Activated CD8-positive, alpha-beta T cell treated with anti-CD3 and anti-CD28 coated beads, Interleukin-2, amount 10 ng/mL, durations not matched to agents 7 days and 5 days (primary cell): ENCODE data around the gene PLVAP. TPM values are rescaled to one million over a fixed set of nuclear protein-coding genes. Genes with fewer than 3 reads are reported as not detected.

Experiments used
- ATAC-seq: fragments of 150-1000 bp; cut with Tn5 transposase; one replicate; pipeline ENCODE4 v1.10.0; 2021; ENCODE audit warnings: moderate library complexity
- CTCF ChIA-PET: fragments of 350-600 bp; sonication (Branson Sonifier 250); formaldehyde crosslinking; loops from one replicate; lab custom pipeline; 2021; ENCODE audit warnings: antibody characterized with exemption; lab: Charles Lee
- POLR2A ChIA-PET: fragments of 350-600 bp; sonication (Branson Sonifier 250); formaldehyde crosslinking; loops from one replicate; lab custom pipeline; 2021; ENCODE audit warnings: antibody characterized with exemption; lab: Charles Lee
- DNase-seq: peaks from one replicate; pipeline ENCODE4 v3.0.0-alpha.2; 2020
- H3K27ac Mint-ChIP-seq: one replicate; pipeline ENCODE4 v1.8.0; 2021; ENCODE audit warnings: mild to moderate bottlenecking, mixed read lengths
- H3K27me3 Mint-ChIP-seq: one replicate; pipeline ENCODE4 v1.8.0; 2021; ENCODE audit warnings: low read depth, mixed read lengths
- H3K36me3 Mint-ChIP-seq: one replicate; pipeline ENCODE4 v1.8.0; 2021; ENCODE audit warnings: low read depth, mixed read lengths
- H3K4me1 Mint-ChIP-seq: one replicate; pipeline ENCODE4 v1.8.0; 2021; ENCODE audit warnings: low read depth, mixed read lengths
- H3K4me3 Mint-ChIP-seq: one replicate; pipeline ENCODE4 v1.8.0; 2021; ENCODE audit warnings: mild to moderate bottlenecking, mixed read lengths
- H3K9me3 Mint-ChIP-seq: one replicate; pipeline ENCODE4 v1.8.0; 2022; ENCODE audit warnings: mixed read lengths; ENCODE audit not compliant: insufficient read depth
- total RNA-seq, 2 experiments: library from RNA; stranded (reverse); gene quantifications; one replicate each; pipeline ENCODE4 v1.2.3, GENCODE V29; 2021

Gene PLVAP
- under 1 TPM in 1 of 2 experiments, not detected in 1; 0.11 TPM for total RNA-seq

DNA sequence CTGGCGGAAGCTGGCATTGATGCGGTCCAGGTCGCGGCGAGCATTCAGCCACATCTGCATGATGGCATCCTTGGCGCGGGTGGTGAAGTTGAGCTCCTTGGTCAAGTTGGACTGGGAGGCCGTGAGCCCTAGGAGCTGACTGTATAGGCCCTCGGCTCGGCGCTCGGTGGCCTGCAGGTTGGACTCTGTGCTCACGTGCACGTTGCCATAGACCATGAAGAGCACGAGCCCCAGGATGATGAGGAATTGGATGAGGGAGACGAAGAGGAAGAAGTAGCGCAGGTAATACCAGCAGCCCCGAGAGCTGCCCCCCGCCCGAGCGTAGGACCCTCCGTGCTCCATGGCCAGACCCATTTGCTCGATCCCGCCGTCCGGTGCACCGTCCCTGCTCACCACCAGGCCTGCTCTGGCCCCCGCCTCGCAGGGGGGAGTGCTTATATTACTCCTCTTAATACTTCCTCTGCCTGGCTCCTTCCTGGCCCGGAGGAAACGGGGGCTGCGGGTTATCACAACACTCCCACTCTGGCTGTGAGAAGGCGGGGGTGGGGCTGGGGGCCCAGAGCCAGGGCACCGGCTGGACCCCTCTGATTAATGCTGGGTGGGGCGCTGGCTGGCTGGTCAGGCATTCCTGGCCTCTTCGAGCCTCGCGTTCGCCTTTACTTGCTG is at the start of gene PLVAP:
PLVAP (minus strand) TSS at position 408 of the 666 bp plus-strand sequence; CDS start at position 354, 54 bp downstream.
- no peak for DNase-seq
- no peak within 1 kb of the TSS for H3K27ac Mint-ChIP-seq
- no peak for ATAC-seq
- ChIA-PET CTCF (interaction anchor here (1.2 to 2.3 kb wide), 2 partner anchors 9 to 30 kb away, joined by 4 to 10 read pairs; no protein-coding TSS in a partner anchor), POLR2A (no interaction called here)
- H3K27me3 Mint-ChIP-seq: peaks cover 11% of the 10 kb centered on the region
- peaks cover 4% of the 10 kb centered on the region for H3K36me3 Mint-ChIP-seq
- peaks cover 7% of the 10 kb centered on the region for H3K9me3 Mint-ChIP-seq
- H3K4me1 Mint-ChIP-seq: peaks cover 3% of the 10 kb centered on the region
- H3K4me3 Mint-ChIP-seq: no peak within 1 kb of the TSS

GRCh38 chr19:17424743-17425365 is 47.7 kb upstream of the PLVAP start:
- Mint-ChIP-seq H3K27me3 (no peaks in the 10 kb centered on the region), H3K9me3 (no peaks in the 10 kb centered on the region), H3K4me1 (peaks cover 19% of the 10 kb centered on the region), H3K4me3 (no peak overlapping the region), H3K36me3 (peaks cover 12% of the 10 kb centered on the region), H3K27ac (no peak overlapping the region)
- ChIA-PET CTCF (interaction anchor here (1.1 to 2.6 kb wide), 2 partner anchors 16 to 24 kb away, joined by 3 to 8 read pairs; partner anchors contain the start of gene TMEM221), POLR2A (no interaction called here)
- ATAC-seq (peak; percentile 20), DNase-seq (peak; percentile 60)

DNA sequence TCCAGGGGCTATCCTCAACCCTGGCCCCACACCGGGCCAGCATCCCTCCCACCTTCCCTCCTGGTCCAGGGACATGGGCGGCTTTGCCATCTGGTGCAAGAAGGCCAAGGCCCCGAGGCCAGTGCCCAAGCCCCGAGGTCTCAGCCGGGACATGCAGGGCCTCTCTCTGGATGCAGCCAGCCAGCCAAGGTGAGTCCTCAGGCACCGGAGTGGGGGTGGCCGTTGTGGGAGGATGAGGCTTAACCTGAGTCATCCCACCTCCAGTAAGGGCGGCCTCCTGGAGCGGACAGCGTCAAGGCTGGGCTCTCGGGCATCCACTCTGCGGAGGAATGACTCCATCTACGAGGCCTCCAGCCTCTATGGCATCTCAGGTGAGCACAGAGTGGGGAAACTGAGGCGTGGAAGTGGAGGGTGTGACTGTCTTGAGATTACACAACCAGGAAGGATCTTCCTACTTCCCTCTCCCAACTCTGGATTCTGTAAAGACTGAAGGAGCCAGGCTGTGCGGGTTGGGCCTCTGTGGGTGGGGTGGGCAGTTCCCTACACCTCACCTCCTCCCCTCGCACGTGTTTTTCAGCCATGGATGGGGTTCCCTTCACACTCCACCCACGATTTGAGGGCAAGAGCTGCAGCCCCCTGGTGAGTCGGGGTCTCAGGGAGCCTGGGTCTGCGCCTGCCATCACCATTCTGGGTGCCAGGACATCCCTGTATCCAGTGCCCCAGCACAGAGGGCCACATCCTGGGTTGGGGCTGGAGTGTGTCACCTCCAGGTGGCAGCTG is 46.5 kb upstream of the PLVAP start:
- no peak for DNase-seq
- Mint-ChIP-seq H3K27ac (no peak overlapping the region), H3K4me1 (peaks cover 30% of the 10 kb centered on the region), H3K27me3 (no peaks in the 10 kb centered on the region), H3K4me3 (no peak overlapping the region), H3K9me3 (no peaks in the 10 kb centered on the region), H3K36me3 (peaks cover 15% of the 10 kb centered on the region)
- ChIA-PET POLR2A (interaction anchor here (0.6 kb wide), 1 partner anchor 349 kb away, joined by 3 read pairs; no protein-coding TSS in a partner anchor), CTCF (no interaction called here)
- ATAC-seq: no peak

GRCh38 chr19:17421942-17422341 is 44.8 kb upstream of the PLVAP start:
- H3K36me3 Mint-ChIP-seq: peaks cover 21% of the 10 kb centered on the region
- CTCF ChIA-PET: interaction anchor here (1.4 kb wide), 1 partner anchor 19 kb away, joined by 3 read pairs; no protein-coding TSS in a partner anchor
- DNase-seq (no peak), ATAC-seq (no peak)
- POLR2A ChIA-PET: interaction anchor here (0.6 kb wide), 1 partner anchor 28 kb away, joined by 3 read pairs; the partner anchor contains the start of gene CCDC194
- H3K27me3 Mint-ChIP-seq: no peaks in the 10 kb centered on the region
- no peak overlapping the region for H3K27ac Mint-ChIP-seq
- H3K4me3 Mint-ChIP-seq: no peak overlapping the region
- peaks cover 31% of the 10 kb centered on the region for H3K4me1 Mint-ChIP-seq
- H3K9me3 Mint-ChIP-seq: no peaks in the 10 kb centered on the region

- H3K4me3 Mint-ChIP-seq: peak overlapping the region; percentile 93
- DNase-seq (peak; percentile 56), ATAC-seq (peak; percentile 40)
- peak overlapping the region; percentile 87 for H3K27ac Mint-ChIP-seq
- H3K36me3 Mint-ChIP-seq: peaks cover 27% of the 10 kb centered on the region
- POLR2A ChIA-PET: interaction anchor here (3.4 kb wide), 1 partner anchor 14 kb away, joined by 36 read pairs; the partner anchor contains the start of gene BST2
- no peaks in the 10 kb centered on the region for H3K9me3 Mint-ChIP-seq
- no peaks in the 10 kb centered on the region for H3K27me3 Mint-ChIP-seq
- peaks cover 31% of the 10 kb centered on the region for H3K4me1 Mint-ChIP-seq
- CTCF ChIA-PET: no interaction called here
Observed at GRCh38 chr19:17420475-17420924, 43.4 kb upstream of the PLVAP start.

DNA sequence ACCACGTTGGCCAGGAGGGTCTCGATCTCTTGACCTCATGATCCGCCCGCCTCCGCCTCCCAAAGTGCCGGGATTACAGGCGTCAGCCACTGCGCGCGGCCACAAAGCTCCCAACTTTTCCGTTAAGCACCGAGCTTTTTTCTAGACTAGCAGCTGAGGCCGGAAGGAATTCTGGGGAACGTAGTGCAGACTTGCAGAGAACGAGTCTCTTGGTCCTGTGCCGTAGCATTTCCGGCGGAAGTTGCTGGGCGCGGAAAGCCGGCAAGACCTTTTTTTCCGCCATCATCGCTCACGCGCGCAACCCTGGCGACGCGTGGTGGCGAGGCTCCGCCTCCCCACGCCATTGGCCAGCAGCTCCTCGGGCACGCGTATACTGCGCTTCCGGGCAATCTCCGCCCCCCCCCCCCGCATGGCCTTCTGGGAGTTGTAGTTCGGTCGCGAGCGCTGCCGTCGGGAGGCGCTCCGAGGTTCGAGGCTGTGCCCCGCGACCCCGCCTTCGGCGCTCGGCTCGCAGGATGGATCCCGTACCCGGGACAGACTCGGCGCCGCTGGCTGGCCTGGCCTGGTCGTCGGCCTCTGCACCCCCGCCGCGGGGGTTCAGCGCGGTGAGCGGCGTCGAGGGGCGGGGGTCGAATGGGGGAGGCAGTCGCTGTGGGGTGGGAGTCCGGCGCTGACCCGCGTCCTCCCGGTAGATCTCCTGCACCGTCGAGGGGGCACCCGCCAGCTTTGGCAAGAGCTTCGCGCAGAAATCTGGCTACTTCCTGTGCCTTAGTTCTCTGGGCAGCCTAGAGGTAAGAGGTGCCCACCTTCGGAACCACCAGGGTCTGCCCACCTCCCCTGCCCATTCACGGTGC is 42.7 kb upstream of the PLVAP start, which contains the start of gene MVB12A:
MVB12A (plus strand) TSS at position 427 of the 854 bp plus-strand sequence; CDS start at position 516, 89 bp downstream.
- peaks cover 28% of the 10 kb centered on the region for H3K4me1 Mint-ChIP-seq
- ChIA-PET POLR2A (interaction anchor here (0.6 to 3.4 kb wide), 7 partner anchors 14 to 176 kb away, joined by 3 to 36 read pairs (median 5); partner anchors contain the start of gene BST2), CTCF (interaction anchor here (0.6 to 1.4 kb wide), 17 partner anchors 13 to 186 kb away, joined by 3 to 8 read pairs (median 3); partner anchors contain the start of genes BST2 and DDA1)
- peak; percentile 94 for ATAC-seq
- peak; percentile 97 for DNase-seq
- peak within 1 kb of the TSS; percentile 96 for H3K27ac Mint-ChIP-seq
- peak within 1 kb of the TSS; percentile 93 for H3K4me3 Mint-ChIP-seq
- H3K27me3 Mint-ChIP-seq: no peaks in the 10 kb centered on the region
- H3K36me3 Mint-ChIP-seq: peaks cover 33% of the 10 kb centered on the region
- no peaks in the 10 kb centered on the region for H3K9me3 Mint-ChIP-seq

DNA sequence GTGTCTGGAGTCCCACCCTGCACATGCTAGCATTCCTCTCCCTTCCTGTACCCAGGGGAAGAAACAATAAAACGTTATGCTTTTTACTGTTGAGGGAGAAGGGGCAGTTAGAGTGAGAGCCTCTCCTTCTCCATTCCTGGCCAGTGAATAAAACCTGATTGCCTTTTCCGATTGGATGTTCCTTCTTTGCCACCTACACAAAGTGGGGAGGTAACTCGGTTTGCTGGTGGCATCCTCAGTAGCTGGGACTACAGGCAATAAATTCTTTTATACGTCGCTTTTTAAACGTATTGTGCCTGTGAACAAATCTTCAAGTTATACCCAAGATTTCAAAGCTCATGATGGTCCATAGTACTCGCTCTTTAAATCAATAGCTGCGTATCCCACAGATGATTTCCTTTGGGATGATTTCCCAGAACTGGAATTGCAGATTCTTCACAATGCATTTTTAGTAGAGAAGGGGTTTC is 42.0 kb upstream of the PLVAP start:
- CTCF ChIA-PET: interaction anchor here (0.7 to 1.4 kb wide), 16 partner anchors 12 to 187 kb away, joined by 3 to 8 read pairs (median 3); partner anchors contain the start of genes BST2 and DDA1
- H3K36me3 Mint-ChIP-seq: peaks cover 37% of the 10 kb centered on the region
- POLR2A ChIA-PET: interaction anchor here (0.6 to 3.4 kb wide), 6 partner anchors 13 to 175 kb away, joined by 3 to 36 read pairs (median 6); partner anchors contain the start of gene BST2
- peak overlapping the region; percentile 96 for H3K27ac Mint-ChIP-seq
- DNase-seq (no peak), ATAC-seq (no peak)
- H3K4me1 Mint-ChIP-seq: peaks cover 24% of the 10 kb centered on the region
- H3K9me3 Mint-ChIP-seq: no peaks in the 10 kb centered on the region
- peak overlapping the region; percentile 93 for H3K4me3 Mint-ChIP-seq
- H3K27me3 Mint-ChIP-seq: no peaks in the 10 kb centered on the region

- H3K27me3 Mint-ChIP-seq: no peaks in the 10 kb centered on the region
- peak overlapping the region; percentile 93 for H3K4me3 Mint-ChIP-seq
- no peak for ATAC-seq
- ChIA-PET POLR2A (interaction anchor here (1.4 to 3.4 kb wide), 2 partner anchors 13 to 16 kb away, joined by 6 to 36 read pairs; partner anchors contain the start of gene BST2), CTCF (interaction anchor here (0.9 to 1.4 kb wide), 7 partner anchors 12 to 53 kb away, joined by 3 to 8 read pairs (median 4); no protein-coding TSS in a partner anchor)
- H3K9me3 Mint-ChIP-seq: no peaks in the 10 kb centered on the region
- H3K27ac Mint-ChIP-seq: peak overlapping the region; percentile 96
- H3K36me3 Mint-ChIP-seq: peaks cover 39% of the 10 kb centered on the region
- H3K4me1 Mint-ChIP-seq: peaks cover 24% of the 10 kb centered on the region
- DNase-seq: no peak
Observed at GRCh38 chr19:17418710-17419109, 41.6 kb upstream of the PLVAP start.

- Mint-ChIP-seq H3K27me3 (no peaks in the 10 kb centered on the region), H3K4me1 (peaks cover 27% of the 10 kb centered on the region), H3K4me3 (no peak overlapping the region), H3K36me3 (peaks cover 50% of the 10 kb centered on the region), H3K9me3 (no peaks in the 10 kb centered on the region), H3K27ac (no peak overlapping the region)
- POLR2A ChIA-PET: interaction anchor here (1.7 kb wide), 1 partner anchor 8 kb away, joined by 4 read pairs; no protein-coding TSS in a partner anchor
- ATAC-seq: no peak
- no peak for DNase-seq
- CTCF ChIA-PET: no interaction called here
Observed at GRCh38 chr19:17415121-17415520, 38.0 kb upstream of the PLVAP start.

- Mint-ChIP-seq H3K9me3 (no peaks in the 10 kb centered on the region), H3K36me3 (peaks cover 52% of the 10 kb centered on the region), H3K27me3 (no peaks in the 10 kb centered on the region), H3K4me1 (peaks cover 20% of the 10 kb centered on the region), H3K27ac (no peak overlapping the region), H3K4me3 (no peak overlapping the region)
- ATAC-seq (no peak), DNase-seq (no peak)
- CTCF ChIA-PET: no interaction called here
- POLR2A ChIA-PET: no interaction called here
Observed at GRCh38 chr19:17414097-17414496, 37.0 kb upstream of the PLVAP start.
